Measurements from ENCODE around the gene WSCD1. TPM values are rescaled to one million over a fixed set of nuclear protein-coding genes. Genes with fewer than 3 reads are reported as not detected.

WSCD1 gene
- total and polyA plus RNA-seq, 2 experiments from 2014 or later, result 3.1 to 16.7 TPM

DNA sequence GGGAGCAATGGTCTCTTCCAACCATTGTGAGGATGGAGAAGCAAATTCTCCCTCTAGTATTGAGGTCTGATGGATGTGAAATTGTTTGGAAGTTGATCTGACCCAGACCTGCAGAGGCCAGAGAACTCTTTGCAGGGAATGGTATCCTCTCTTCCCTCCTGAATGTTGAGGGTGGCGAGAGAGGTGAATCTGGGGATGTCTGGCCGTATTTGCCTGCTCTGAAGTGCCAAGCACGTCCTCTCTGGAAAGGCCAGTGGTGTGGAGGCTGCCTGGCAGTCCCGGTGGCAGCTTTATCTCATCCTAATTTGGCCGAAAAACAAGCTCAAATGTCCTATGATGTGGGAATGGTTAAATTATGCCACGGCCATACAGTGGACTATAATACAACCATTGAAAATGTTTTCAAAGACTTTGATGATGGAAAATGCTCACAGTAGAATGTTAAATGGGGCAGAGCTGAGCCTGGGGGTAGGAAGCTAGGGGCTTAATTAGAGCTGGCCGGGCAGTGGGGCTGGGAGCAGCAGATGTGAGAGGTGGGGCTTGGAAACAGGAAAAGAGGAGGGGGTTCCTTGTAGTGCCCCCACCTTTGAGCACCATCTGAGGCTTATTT is 30.8 kb downstream of the WSCD1 start:
- H3K27ac ChIP-seq, result no peak overlapping the region
- H3K36me3 ChIP-seq, result no peaks in the 10 kb centered on the region
- DNase-seq (ENCODE audit: low read depth in 1 of 2, low spot score in 1 of 2), result no peak
- no peaks in the 10 kb centered on the region for H3K27me3 ChIP-seq
- TF ChIP-seq, protein P1, sequence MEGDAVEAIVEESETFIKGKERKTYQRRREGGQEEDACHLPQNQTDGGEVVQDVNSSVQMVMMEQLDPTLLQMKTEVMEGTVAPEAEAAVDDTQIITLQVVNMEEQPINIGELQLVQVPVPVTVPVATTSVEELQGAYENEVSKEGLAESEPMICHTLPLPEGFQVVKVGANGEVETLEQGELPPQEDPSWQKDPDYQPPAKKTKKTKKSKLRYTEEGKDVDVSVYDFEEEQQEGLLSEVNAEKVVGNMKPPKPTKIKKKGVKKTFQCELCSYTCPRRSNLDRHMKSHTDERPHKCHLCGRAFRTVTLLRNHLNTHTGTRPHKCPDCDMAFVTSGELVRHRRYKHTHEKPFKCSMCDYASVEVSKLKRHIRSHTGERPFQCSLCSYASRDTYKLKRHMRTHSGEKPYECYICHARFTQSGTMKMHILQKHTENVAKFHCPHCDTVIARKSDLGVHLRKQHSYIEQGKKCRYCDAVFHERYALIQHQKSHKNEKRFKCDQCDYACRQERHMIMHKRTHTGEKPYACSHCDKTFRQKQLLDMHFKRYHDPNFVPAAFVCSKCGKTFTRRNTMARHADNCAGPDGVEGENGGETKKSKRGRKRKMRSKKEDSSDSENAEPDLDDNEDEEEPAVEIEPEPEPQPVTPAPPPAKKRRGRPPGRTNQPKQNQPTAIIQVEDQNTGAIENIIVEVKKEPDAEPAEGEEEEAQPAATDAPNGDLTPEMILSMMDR (IDR thresholded peaks at IDR 0.05; ENCODE audit: low read depth, low read length), result no peak
- H3K4me3 ChIP-seq, result no peak overlapping the region
- H3K4me1 ChIP-seq (ENCODE audit: low read depth), result peaks cover 5% of the 10 kb centered on the region
- H3K9me3 ChIP-seq (ENCODE audit: low read depth), result no peaks in the 10 kb centered on the region

DNA sequence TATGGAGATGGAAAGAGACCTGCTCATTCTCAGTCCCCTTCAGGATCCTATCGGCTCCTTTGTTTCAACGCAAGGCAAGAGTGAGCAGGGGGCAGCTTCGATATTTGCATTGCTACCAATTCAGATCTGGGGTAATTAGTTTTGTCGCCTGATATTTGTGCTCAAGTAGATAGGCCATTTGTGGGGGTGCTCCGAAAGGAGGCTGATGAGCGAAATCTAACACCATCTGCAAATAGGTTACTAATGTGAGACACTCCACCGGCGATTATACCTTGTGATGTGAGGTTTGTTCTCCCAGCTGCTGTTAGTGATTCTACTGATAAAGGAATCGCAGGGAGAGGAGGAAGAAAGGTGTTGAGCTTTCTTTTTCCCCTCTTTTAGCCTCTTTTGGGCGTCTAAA is 31.5 kb downstream of the WSCD1 start:
- no peak overlapping the region for H3K27ac ChIP-seq
- no peak for DNase-seq (ENCODE audit: low read depth in 1 of 2, low spot score in 1 of 2)
- H3K4me3 ChIP-seq, result no peak overlapping the region
- no peaks in the 10 kb centered on the region for H3K27me3 ChIP-seq
- no peaks in the 10 kb centered on the region for H3K9me3 ChIP-seq (ENCODE audit: low read depth)
- TF ChIP-seq, protein P1 (IDR thresholded peaks at IDR 0.05; ENCODE audit: low read depth, low read length), result no peak
- H3K4me1 ChIP-seq (ENCODE audit: low read depth), result peaks cover 5% of the 10 kb centered on the region
- H3K36me3 ChIP-seq, result no peaks in the 10 kb centered on the region

DNA sequence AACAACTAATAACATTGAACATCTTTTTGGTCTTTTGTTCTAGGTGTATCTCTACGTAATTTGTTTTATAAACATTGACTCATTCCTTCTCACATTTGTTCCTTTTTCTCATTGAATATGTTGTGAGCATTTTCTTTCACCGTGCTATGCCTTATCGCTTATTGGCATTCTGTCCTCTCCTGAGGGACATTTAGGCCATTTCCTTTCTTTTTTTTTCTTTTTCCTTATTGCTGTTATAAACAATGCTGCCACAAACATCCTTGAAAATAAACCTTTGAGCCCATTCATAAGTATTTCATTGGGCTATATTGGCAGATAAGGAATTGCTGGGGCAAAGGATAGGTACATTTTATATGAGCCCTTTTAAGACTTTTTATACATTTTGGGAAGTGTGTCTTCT is 32.4 kb downstream of the WSCD1 start:
- TF ChIP-seq, protein P1 (IDR thresholded peaks at IDR 0.05; ENCODE audit: low read depth, low read length), result no peak
- Histone ChIP-seq H3K9me3 (ENCODE audit: low read depth) (no peaks in the 10 kb centered on the region), H3K4me3 (no peak overlapping the region), H3K27me3 (no peaks in the 10 kb centered on the region), H3K4me1 (ENCODE audit: low read depth) (peaks cover 5% of the 10 kb centered on the region), H3K27ac (no peak overlapping the region), H3K36me3 (no peaks in the 10 kb centered on the region)
- no peak for DNase-seq (ENCODE audit: low read depth in 1 of 2, low spot score in 1 of 2)

DNA sequence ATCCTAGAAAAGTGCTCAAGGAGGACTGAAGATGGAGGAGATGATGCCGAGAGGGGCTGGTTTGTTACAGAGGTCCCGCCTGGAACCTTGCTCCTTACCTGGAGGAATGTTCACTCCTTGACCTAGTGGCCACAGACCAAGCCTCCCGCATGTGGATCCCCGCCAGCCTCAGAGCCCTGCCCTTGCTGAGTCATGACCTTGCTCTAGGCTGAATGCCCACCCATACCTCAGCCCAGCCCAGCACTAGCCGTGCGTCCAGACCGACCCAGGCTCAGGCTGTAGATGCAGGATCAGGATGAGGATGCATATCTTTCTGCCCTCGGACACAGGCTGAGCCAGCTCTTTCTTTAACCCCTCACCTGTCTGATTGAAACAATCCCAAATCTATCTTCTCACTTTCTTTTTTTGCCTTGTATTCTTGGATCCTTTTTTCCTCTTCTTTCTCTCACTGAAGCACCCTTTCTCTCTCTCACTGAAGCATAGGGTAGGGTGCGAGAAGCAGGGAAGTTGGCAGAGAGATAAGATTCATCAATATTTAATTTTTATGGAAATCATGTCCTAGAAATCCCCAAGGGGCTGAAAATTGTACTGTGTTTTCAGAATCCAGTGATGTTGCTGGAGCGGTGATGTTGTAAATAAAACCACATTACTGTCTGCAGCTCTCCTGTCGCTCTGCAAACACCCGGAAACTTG is 34.9 kb downstream of the WSCD1 start:
- Histone ChIP-seq H3K9me3 (ENCODE audit: low read depth) (no peaks in the 10 kb centered on the region), H3K4me1 (ENCODE audit: low read depth) (no peaks in the 10 kb centered on the region), H3K27ac (no peak overlapping the region), H3K4me3 (no peak overlapping the region), H3K27me3 (no peaks in the 10 kb centered on the region), H3K36me3 (no peaks in the 10 kb centered on the region)
- TF ChIP-seq, protein P1 (IDR thresholded peaks at IDR 0.05; ENCODE audit: low read depth, low read length), result no peak
- DNase-seq (ENCODE audit: low read depth in 1 of 2, low spot score in 1 of 2), result no peak

DNA sequence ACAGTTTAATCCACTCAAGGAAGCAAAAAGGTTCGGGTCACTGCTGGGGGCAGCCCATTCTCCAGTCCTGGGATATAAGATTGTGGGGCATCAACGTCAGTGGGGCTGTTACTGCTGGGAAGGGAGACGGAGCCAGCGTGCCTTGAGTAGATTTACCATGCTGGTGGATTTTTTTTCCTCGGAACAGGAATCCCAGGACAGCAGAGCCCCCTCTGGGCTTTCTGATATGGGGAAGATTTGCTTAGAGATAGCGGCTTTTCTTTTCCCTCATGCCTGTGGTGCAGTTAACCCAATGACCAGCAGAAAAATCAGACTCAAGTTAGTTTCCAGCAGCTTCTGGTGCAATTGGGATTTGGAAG is 35.4 kb downstream of the WSCD1 start:
- no peak for DNase-seq (ENCODE audit: low read depth in 1 of 2, low spot score in 1 of 2)
- Histone ChIP-seq H3K4me1 (ENCODE audit: low read depth) (no peaks in the 10 kb centered on the region), H3K27me3 (no peaks in the 10 kb centered on the region), H3K36me3 (no peaks in the 10 kb centered on the region), H3K9me3 (ENCODE audit: low read depth) (no peaks in the 10 kb centered on the region), H3K4me3 (no peak overlapping the region), H3K27ac (no peak overlapping the region)
- TF ChIP-seq, protein P1 (IDR thresholded peaks at IDR 0.05; ENCODE audit: low read depth, low read length), result no peak

All from cardiac muscle cell (in vitro differentiated cells and primary cell).